ENCODE results near the gene ALOX15.

ALOX15 gene

GRCh38 chr17:4583206-4583605, 58.3 kb downstream of the ALOX15 start:
- no peaks in the 10 kb centered on the region for H3K4me1 ChIP-seq (ENCODE audit: insufficient read depth, low read length)
- no peaks in the 10 kb centered on the region for H3K9me3 ChIP-seq (ENCODE audit: insufficient read depth, low read length, severe bottlenecking)
- H3K27ac ChIP-seq (ENCODE audit: low read length): no peak overlapping the region
- H3K79me2 ChIP-seq (ENCODE audit: insufficient read depth, low read length): no peaks in the 10 kb centered on the region
- H4K20me1 ChIP-seq (ENCODE audit: insufficient read depth, low read length): no peaks in the 10 kb centered on the region
- no peak for ATAC-seq (ENCODE audit: insufficient read depth, low read depth)
- TF ChIP-seq CTCF (IDR thresholded peaks at IDR 0.05; ENCODE audit: borderline replicate concordance, extremely low read depth, low read length, poor library complexity, severe bottlenecking): no peak
- TF ChIP-seq EZH2 (IDR thresholded peaks at IDR 0.05; ENCODE audit: borderline replicate concordance, low read depth, low read length, severe bottlenecking): no peak
- H3K27me3 ChIP-seq (ENCODE audit: insufficient read depth, low read length, poor library complexity): peaks cover 6% of the 10 kb centered on the region
- H3K36me3 ChIP-seq (ENCODE audit: insufficient read depth, low read length): no peaks in the 10 kb centered on the region
- no peak for DNase-seq
- H3K9ac ChIP-seq (ENCODE audit: low read depth, low read length): no peak overlapping the region
- H3K4me3 ChIP-seq (ENCODE audit: low read depth in 1 of 2, low read length in 2 of 2): no peak overlapping the region
- no peak overlapping the region for H2AFZ ChIP-seq (ENCODE audit: low read depth, low read length)
- no peak overlapping the region for H3K4me2 ChIP-seq (ENCODE audit: insufficient read depth, low read length)

- Histone ChIP-seq H3K27ac (ENCODE audit: low read length) (no peak overlapping the region), H4K20me1 (ENCODE audit: insufficient read depth, low read length) (no peaks in the 10 kb centered on the region), H3K9ac (ENCODE audit: low read depth, low read length) (no peak overlapping the region), H3K79me2 (ENCODE audit: insufficient read depth, low read length) (no peaks in the 10 kb centered on the region), H2AFZ (ENCODE audit: low read depth, low read length) (no peak overlapping the region), H3K4me3 (ENCODE audit: low read depth in 1 of 2, low read length in 2 of 2) (no peak overlapping the region), H3K4me1 (ENCODE audit: insufficient read depth, low read length) (no peaks in the 10 kb centered on the region), H3K27me3 (ENCODE audit: insufficient read depth, low read length, poor library complexity) (peaks cover 6% of the 10 kb centered on the region), H3K36me3 (ENCODE audit: insufficient read depth, low read length) (no peaks in the 10 kb centered on the region), H3K9me3 (ENCODE audit: insufficient read depth, low read length, severe bottlenecking) (no peaks in the 10 kb centered on the region), H3K4me2 (ENCODE audit: insufficient read depth, low read length) (no peak overlapping the region)
- TF ChIP-seq EZH2 (IDR thresholded peaks at IDR 0.05; ENCODE audit: borderline replicate concordance, low read depth, low read length, severe bottlenecking): no peak
- TF ChIP-seq CTCF (IDR thresholded peaks at IDR 0.05; ENCODE audit: borderline replicate concordance, extremely low read depth, low read length, poor library complexity, severe bottlenecking): no peak
- ATAC-seq (ENCODE audit: insufficient read depth, low read depth) (no peak), DNase-seq (no peak)
These were observed 58.8 kb downstream of the ALOX15 start for GRCh38 chr17:4582691-4583090.

- no peaks in the 10 kb centered on the region for H4K20me1 ChIP-seq (ENCODE audit: insufficient read depth, low read length)
- no peaks in the 10 kb centered on the region for H3K9me3 ChIP-seq (ENCODE audit: insufficient read depth, low read length, severe bottlenecking)
- ATAC-seq (ENCODE audit: insufficient read depth, low read depth) (no peak), DNase-seq (no peak)
- no peaks in the 10 kb centered on the region for H3K79me2 ChIP-seq (ENCODE audit: insufficient read depth, low read length)
- no peaks in the 10 kb centered on the region for H3K4me1 ChIP-seq (ENCODE audit: insufficient read depth, low read length)
- no peak overlapping the region for H3K9ac ChIP-seq (ENCODE audit: low read depth, low read length)
- TF ChIP-seq EZH2 (IDR thresholded peaks at IDR 0.05; ENCODE audit: borderline replicate concordance, low read depth, low read length, severe bottlenecking) (no peak), CTCF (IDR thresholded peaks at IDR 0.05; ENCODE audit: borderline replicate concordance, extremely low read depth, low read length, poor library complexity, severe bottlenecking) (no peak)
- H2AFZ ChIP-seq (ENCODE audit: low read depth, low read length): no peak overlapping the region
- no peak overlapping the region for H3K27ac ChIP-seq (ENCODE audit: low read length)
- no peak overlapping the region for H3K4me2 ChIP-seq (ENCODE audit: insufficient read depth, low read length)
- H3K27me3 ChIP-seq (ENCODE audit: insufficient read depth, low read length, poor library complexity): peaks cover 1% of the 10 kb centered on the region
- H3K36me3 ChIP-seq (ENCODE audit: insufficient read depth, low read length): no peaks in the 10 kb centered on the region
- no peak overlapping the region for H3K4me3 ChIP-seq (ENCODE audit: low read depth in 1 of 2, low read length in 2 of 2)
These were observed 59.4 kb downstream of the ALOX15 start for GRCh38 chr17:4582101-4582501.
